GM12874 (cell line): ENCODE results near the gene UBQLN4.

Source experiments
- TF ChIP-seq, protein P1 (sequence below): IDR thresholded peaks from 2 replicates; pipeline ENCODE4 v1.5.1; 2011; ENCODE audit warnings: low read depth, mild to moderate bottlenecking, control low read depth, low read length, moderate library complexity; ENCODE audit not compliant: insufficient read depth

Gene UBQLN4

DNA sequence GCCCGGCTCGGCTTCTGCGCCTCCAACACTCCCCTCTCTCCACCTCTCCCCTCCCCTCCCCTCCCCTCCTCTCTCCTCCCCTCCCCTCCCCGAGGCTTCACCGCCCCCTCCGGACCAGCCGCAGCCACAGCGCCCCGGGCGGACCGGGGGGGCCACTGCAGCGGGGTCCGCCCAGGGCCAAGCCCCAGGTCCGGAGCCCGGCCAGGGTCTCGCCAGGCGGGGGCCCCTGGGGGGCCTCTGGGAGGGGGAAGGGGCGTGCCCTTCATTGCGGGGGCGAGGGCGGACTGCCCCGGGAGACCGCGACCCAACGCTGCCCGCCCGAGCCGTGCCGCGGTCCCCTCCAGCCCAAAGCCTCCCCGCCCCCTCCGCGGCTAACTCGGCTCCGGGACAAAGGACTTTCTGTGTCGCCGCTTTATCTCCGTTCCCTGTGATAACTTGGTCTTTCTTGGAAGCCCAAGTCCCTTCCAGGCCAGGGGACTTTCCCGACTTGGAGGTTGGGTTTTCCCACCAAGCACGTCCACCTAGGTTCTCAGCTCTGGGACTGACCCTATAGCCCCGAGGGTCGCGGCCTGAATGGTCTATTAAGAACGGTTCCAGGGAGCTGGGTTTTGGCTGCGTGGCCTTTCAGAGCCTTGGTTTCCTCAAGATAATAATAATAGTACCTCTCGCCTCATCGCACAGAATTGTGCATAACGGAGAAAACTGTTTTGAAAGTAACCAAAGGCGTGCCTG, at the start of gene UBQLN4:
TSS of gene UBQLN4 (minus strand) at position 31 of the 732 bp plus-strand sequence. CDS start 97 bp downstream, outside the sequence.
- TF ChIP-seq, protein P1, sequence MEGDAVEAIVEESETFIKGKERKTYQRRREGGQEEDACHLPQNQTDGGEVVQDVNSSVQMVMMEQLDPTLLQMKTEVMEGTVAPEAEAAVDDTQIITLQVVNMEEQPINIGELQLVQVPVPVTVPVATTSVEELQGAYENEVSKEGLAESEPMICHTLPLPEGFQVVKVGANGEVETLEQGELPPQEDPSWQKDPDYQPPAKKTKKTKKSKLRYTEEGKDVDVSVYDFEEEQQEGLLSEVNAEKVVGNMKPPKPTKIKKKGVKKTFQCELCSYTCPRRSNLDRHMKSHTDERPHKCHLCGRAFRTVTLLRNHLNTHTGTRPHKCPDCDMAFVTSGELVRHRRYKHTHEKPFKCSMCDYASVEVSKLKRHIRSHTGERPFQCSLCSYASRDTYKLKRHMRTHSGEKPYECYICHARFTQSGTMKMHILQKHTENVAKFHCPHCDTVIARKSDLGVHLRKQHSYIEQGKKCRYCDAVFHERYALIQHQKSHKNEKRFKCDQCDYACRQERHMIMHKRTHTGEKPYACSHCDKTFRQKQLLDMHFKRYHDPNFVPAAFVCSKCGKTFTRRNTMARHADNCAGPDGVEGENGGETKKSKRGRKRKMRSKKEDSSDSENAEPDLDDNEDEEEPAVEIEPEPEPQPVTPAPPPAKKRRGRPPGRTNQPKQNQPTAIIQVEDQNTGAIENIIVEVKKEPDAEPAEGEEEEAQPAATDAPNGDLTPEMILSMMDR = peak; percentile 83

DNA sequence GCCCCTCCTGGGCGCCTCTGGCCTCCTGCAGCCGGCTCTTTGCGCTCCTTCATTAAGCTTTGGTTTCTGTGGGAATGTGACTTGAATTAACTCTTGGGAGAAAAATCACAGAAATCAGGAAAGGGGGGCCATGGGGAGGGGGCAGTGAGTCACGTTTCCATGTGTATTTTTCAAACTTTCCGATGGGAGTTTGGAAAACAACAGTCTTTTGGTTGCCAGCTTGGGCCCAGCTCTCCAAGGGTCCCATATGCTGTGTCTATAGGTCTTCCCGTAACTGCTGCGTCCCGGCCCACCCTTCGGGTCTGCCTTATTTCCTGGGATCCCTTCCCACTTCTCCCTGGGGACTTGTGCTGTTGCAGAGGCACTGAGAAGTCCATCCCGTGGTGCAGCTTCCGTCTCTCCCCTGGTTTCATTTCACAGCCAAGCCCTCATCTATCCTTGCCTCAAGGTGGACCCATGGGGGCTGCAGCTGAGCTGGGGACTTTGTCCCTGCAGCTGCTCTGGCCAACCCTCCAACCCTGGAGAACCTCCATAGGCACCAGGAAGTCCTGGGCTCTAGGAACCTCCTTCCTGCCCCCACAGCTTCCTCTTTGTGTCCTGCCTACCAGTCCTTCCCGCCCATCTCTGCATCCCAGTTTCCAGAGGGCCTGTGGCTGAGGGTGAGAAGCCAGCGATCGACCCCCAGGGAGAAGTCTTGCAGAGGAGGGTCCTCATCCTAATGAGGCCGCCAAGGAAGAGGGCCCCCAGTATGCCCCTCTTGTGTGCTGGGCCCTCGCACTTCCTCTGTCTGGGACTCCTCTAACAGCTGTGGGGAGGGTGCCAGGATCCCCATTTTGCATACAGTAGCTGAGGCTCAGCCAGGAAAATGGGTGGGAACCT, 49.3 kb upstream of the UBQLN4 start:
- TF ChIP-seq, protein P1 = no peak

DNA sequence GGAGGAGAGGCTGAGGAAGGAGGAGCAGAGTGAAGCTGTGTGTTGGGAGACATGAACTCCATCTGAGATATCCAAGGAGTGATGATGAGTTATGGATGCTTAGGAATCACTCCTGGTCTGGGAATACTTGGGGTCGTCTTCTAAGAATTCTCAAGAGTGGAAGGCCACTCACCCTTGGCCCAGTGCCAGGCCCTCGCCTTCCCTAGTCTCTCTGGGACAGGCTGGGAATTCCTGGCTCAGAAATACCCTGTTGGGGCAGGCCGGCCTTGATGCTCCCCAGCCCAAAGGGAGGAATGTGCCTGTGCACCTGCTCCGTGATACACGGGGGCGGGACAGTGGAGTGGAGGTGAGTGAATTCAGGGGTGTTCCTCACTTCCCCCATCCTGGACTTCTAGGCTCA, 48.3 kb upstream of the UBQLN4 start:
- TF ChIP-seq, protein P1 = no peak

DNA sequence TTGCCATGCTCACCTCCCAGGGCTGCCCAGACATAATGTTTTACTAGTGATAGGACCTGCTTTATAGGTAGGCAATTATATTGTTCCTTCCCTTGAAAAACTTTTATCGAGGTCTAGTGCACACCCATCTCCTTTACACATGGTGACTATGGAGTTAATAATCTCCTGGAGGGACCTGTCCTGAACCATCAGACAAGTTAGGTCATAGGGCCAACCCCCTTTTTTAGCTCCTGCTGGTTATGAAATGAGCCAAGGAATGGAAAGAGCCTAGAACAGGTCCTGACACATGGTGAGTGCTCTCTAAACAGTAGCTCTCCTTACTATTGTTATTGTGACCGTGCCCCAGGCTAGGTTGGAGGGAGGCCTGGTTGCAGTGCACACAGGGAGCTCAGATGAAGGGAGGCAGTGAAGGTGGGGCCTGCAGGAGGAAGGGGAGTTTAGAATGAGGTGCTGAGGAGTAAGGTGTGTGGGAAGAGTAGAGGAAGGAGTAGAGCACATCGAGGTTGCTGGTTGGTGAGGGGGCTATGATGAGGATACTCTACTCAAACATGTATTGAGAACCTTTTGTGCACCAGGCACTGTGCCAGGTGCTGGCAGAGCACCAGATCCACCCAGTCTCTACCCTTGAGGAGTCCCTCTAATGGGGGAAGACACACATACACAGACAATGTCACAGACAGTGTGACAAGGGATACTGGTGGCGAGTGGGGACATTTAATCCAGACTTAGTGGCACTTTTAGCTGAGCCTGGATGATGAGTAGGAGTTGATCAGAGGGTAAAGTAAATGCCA, 46.8 kb upstream of the UBQLN4 start:
- TF ChIP-seq, protein P1 = no peak

DNA sequence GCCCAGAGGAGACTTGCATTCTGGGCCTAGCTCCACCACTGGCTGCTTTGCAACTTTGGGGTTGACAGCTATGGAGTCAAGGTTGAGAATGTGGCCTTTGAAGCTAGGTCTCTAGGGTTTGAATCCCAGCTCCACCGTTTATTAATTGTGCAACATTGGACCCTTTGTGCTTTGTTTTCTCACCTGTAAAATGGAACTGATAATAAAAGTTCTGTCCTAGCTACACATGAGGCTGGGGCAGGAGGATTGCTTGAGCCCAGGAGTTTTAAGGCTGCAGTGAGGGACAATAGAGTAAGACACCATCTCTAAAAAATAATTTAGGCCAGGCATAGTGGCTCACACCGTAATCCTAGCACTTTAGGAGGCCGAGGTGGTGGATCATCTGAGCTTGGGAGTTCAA, 45.7 kb upstream of the UBQLN4 start:
- TF ChIP-seq, protein P1 = no peak

DNA sequence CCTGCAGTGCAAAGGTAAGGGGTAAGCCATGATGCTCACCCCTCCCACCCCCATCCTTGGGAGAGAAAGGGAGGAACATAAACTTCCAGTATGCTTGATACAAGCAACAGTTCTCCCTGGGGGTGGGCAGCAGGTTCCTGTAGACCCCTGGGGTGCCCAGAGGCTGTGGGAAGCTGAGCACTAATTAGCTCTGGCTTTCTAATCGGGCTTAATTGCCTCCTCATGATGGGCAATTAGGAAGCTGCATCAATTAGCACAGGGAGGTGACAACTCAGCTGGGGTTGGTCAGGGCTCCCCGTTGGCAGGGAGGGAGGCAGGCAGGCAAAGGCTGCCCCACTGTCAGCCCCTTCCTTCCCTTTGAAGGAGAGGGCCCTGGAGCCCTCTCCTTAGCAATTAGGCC, 45.2 kb upstream of the UBQLN4 start:
- TF ChIP-seq, protein P1 = no peak
